Testis (tissue), 2 donors: ENCODE data around the gene ABAT.

Experiments used
- POLR2A ChIP-seq: fragments of 450-650 bp; IDR thresholded peaks from one replicate; pipeline ENCODE4 v1.6.1; 2017; ENCODE audit warnings: antibody characterized with exemption, mild to moderate bottlenecking, moderate library complexity
- TF ChIP-seq, protein P1 (sequence below), 3 experiments: fragments of 450-650 bp in 2 of 3; fragments of 200-600 bp in 1 of 3; sonication (generic) in 1 of 3; IDR thresholded peaks; one replicate each; pipeline ENCODE4 v1.5.1; 2016 to 2019; ENCODE audit warnings: antibody characterized with exemption in 3 of 3, mild to moderate bottlenecking in 2 of 3, moderate library complexity in 1 of 3

DNA sequence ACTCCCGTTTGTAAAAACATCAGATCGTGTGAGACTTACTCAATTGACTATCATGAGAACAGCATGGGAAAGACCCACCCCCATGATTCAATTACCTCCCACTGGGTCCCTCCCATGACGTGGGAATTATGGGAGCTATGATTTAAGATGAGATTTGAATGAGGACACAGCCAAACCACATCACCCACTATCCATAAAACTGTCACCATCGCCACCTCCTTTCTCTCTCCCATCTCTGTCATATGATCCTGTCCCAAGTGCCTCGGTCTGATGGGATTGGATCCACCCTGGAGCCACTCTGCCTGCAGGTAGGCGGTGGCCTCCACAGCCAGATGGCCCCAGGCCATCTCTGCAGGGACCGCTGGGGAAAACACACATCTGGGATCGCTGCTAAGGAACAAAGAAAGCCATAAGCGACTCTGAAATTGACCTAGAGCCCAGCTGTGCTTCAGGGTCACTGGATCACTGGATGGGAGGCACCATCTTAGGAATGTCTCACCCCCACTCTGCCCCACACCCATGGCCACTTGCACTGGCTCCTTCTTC, 61.8 kb downstream of the ABAT start:
- TF ChIP-seq, protein P1, sequence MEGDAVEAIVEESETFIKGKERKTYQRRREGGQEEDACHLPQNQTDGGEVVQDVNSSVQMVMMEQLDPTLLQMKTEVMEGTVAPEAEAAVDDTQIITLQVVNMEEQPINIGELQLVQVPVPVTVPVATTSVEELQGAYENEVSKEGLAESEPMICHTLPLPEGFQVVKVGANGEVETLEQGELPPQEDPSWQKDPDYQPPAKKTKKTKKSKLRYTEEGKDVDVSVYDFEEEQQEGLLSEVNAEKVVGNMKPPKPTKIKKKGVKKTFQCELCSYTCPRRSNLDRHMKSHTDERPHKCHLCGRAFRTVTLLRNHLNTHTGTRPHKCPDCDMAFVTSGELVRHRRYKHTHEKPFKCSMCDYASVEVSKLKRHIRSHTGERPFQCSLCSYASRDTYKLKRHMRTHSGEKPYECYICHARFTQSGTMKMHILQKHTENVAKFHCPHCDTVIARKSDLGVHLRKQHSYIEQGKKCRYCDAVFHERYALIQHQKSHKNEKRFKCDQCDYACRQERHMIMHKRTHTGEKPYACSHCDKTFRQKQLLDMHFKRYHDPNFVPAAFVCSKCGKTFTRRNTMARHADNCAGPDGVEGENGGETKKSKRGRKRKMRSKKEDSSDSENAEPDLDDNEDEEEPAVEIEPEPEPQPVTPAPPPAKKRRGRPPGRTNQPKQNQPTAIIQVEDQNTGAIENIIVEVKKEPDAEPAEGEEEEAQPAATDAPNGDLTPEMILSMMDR (IDR thresholded peaks at IDR 0.05) = no peak
- TF ChIP-seq POLR2A = no peak
